UCSD-AML1 (cell line): ENCODE results near the gene SNTN.

Source experiments
- DNase-seq: peaks from one replicate; lab custom pipeline; 2025; ENCODE audit not compliant: unreplicated experiment; lab: John Stamatoyannopoulos, UW

The SNTN gene

GRCh38 chr3:63673111-63673510, 20.6 kb downstream of the SNTN start:
- no peak for DNase-seq

DNA sequence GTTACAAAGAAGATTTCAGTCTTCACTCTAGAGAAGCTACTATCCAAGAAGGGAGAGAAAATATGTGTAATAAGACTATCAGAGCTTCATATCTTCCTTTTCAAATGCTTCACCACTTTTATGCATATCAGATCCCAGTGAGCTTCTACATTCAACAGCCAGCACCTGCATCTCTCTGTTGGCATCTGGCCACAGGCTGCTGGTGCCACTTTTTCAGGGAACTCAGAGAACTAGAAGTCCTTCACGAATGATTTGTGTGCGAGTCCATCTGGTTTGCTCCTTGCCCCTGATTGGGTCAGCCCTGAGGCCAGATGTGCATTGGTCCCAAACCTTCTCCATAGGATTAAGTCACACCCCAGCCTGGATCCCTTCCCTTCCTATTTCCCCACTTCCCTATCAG, 22.1 kb downstream of the SNTN start:
- DNase-seq, result no peak

DNA sequence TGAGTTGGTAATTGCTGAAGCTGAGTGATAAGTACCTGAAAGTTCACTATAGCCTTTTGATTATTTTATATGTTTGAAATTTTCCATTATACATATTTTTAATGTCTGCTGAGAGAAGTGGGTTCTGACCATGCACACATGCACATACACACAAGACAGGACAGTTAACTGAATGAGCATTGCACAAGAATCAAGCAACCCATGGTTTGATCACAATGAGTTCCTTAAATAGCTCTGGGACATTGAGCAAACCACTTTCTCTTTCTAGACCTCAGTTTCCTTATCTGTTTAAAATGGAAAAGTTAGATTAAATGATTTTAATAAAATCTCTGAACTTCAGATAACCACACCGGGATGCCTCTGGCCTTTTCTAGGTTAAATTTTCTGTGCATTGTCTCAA, 26.7 kb downstream of the SNTN start:
- DNase-seq, result no peak

DNA sequence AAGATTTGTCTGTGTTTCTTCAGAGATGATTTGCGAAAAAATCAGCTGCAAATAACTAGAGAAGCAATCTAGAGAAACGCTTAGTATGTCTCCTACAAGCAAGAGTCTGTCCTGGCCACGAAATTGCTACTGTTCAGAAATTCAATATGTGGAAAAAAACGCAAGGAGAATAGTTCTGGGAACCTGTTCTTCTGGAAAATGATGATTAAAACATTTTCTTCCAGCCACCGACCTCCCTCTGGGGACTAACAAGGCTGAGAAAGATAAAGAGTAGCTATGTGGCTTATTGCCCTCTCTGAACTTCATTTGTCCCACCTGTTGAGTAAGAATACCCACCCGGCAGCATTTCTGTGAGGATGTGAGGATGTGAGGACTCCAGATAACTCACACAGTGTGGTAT, 31.6 kb downstream of the SNTN start:
- no peak for DNase-seq

- DNase-seq, result no peak
Measured at GRCh38 chr3:63685340-63685739, 32.9 kb downstream of the SNTN start.

- DNase-seq, result no peak
Measured at GRCh38 chr3:63687278-63688225, 35.1 kb downstream of the SNTN start.

DNA sequence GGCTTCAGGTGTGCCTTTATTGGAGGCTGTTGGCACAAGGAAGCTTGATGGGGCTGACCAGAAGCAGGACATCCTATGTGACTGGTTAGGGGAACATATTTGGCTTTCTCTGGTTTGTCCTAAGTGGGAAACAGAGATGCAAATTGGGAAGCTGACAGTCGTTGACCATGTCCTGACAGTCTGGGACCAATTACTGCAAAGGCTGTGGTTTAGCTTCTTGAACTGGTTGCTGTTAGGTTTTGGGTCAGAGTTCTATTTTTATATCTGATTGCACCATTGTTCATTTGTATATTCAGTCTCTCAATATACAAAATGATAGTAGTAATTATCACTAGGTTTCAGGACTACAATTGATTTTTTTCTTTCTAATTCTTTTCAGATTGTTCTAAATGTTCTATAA, 36.8 kb downstream of the SNTN start:
- DNase-seq, result no peak

DNA sequence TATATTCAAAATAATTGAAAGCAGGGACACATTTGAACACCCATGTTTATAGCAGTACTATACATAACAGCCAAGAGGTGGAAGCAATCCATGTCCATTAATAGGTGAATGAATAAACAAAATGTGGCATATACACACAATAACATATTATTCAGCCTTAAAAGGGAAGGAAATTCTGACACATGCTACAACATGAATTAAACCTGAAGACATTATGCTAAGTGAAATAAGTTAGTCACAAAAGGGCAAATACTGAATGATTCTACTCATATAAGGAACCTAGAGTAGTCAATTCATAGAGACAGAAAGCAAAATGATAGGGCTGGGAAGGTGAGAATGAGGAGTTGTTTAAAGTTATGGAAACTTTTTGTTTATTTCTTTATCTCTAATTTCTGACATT, 40.9 kb downstream of the SNTN start:
- no peak for DNase-seq

DNA sequence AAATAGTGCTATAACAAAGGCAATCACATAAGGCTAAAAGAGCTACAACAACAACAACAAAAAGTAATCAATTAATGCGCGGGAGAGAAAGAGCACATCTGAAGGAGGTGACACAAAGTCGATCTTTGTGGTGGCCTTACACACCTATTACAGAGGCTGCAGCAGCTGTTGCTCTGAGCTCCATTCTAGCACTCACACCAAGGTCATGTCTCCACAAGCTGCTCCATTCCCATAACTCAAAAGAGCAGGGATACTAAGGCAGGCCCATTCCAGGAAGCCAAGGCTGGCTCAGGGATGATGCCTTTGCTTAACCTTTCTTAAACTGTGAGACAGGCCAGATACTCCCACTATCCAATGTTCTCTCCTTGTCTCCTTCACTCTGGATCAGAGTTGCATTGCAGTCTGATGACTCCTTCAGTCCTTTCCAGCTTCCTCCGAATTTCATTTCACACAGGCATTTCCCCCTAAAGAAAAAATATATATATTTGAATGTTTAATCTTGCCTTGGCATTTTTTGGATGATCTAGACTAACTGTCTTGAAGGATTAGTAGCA, 52.7 kb downstream of the SNTN start:
- DNase-seq, result no peak

DNA sequence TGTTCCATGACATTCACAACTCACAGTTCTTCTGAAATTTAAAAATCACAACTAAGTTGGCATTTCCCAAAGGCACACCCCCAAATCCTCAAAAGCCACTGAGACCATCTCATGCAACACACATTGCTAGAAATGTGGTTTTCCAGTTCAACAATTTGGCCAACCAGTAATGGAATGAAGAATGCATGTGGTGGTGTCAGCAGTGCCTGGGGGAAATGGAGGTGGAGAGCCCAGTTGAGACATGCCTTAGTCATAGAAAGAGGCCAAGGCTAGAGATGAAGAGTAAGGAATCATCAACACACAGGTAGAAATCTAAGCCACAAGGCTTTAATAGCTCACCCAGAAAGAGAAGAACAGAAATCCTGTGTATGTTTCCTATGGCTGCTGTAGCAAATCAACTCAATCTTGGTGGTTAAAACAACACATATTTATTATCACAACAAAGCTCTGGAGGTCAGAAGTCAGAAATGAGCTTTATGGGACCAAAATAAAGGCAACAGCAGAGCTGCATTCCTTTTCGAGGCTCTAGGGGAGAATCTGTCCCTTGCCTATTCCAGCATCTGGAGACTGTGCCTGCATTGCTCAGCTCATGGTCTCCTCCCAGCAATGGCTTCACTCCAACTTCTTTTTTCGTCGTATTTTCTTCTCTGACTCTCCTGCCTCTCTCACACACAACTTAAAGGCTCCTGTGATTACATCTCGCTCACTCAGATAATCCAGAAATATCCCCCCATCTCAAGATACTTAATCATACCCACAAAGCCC, 54.0 kb downstream of the SNTN start:
- no peak for DNase-seq

DNA sequence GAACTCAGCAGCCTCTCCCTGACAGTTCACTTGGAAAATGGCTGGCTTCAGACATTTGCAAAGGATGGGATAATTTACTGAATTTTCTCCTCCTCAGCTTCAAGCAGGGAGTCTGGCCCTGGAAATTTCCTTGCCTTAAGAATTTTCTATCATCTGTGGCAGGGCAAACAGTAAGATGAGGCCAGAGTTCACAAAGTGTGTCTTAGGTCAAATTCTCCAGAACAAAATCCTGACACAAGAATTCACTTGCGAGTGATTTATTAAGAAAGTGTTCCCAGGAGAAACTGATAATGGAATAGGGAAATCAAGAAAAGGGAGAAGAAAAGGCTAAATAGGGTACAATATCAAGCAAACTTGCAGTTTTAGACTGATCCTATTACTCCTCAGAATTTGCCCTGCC, 55.3 kb downstream of the SNTN start:
- DNase-seq, result no peak

GRCh38 chr3:63709576-63709975, 57.1 kb downstream of the SNTN start:
- DNase-seq, result no peak
